ENCODE data around the gene MAGI1. TPM values are rescaled to one million over a fixed set of nuclear protein-coding genes. Genes with fewer than 3 reads are reported as not detected.

MAGI1 gene
- total RNA-seq, 4 donors from 2014 or later = 7.6 to 42.9 (median 37.0) TPM

- H3K4me3 ChIP-seq = no peak overlapping the region
These were observed 548.6 kb downstream of the MAGI1 start for GRCh38 chr3:65490114-65490513.

GRCh38 chr3:65489253-65489652 lies 549.5 kb downstream of the MAGI1 start:
- H3K9me3 ChIP-seq = no peaks in the 10 kb centered on the region
- TF ChIP-seq CTCF (IDR thresholded peaks at IDR 0.05) = no peak
- no peak for TF ChIP-seq POLR2A (IDR thresholded peaks at IDR 0.05)
- H3K27ac ChIP-seq = no peak overlapping the region
- intact Hi-C loops (cut with DNase I; ENCODE audit: low total_unique reads) = no loop called here
- H3K27me3 ChIP-seq = no peaks in the 10 kb centered on the region
- H3K4me1 ChIP-seq = peaks cover 0 to 7% of the 10 kb centered on the region in 2 donors
- DNase-seq = no peak
- H3K36me3 ChIP-seq = no peaks in the 10 kb centered on the region
- no peak overlapping the region for H3K4me3 ChIP-seq

More at GRCh38 chr3:65490114-65490513, 548.6 kb downstream of the MAGI1 start:
- Histone ChIP-seq H3K9me3 (no peaks in the 10 kb centered on the region), H3K4me1 (no peaks in the 10 kb centered on the region), H3K27ac (no peak overlapping the region), H3K27me3 (no peaks in the 10 kb centered on the region), H3K36me3 (no peaks in the 10 kb centered on the region)
- intact Hi-C loops (cut with DNase I; ENCODE audit: low total_unique reads) = no loop called here
- no peak for TF ChIP-seq CTCF (IDR thresholded peaks at IDR 0.05)
- no peak for DNase-seq

- H3K27ac ChIP-seq = peak overlapping the region in 1 of 2 donors; percentile 14
- H3K4me3 ChIP-seq = no peak overlapping the region
These were observed 552.8 kb downstream of the MAGI1 start for GRCh38 chr3:65485826-65486469.

GRCh38 chr3:65484964-65485363 lies 553.8 kb downstream of the MAGI1 start:
- peaks cover 0 to 13% of the 10 kb centered on the region in 2 donors for H3K4me1 ChIP-seq
- no peaks in the 10 kb centered on the region for H3K36me3 ChIP-seq
- no peaks in the 10 kb centered on the region for H3K27me3 ChIP-seq
- intact Hi-C loops (cut with DNase I; ENCODE audit: low total_unique reads) = no loop called here
- no peak for DNase-seq
- no peak overlapping the region for H3K4me3 ChIP-seq
- no peak overlapping the region for H3K27ac ChIP-seq
- H3K9me3 ChIP-seq = no peaks in the 10 kb centered on the region
- TF ChIP-seq POLR2A (IDR thresholded peaks at IDR 0.05) (no peak), CTCF (IDR thresholded peaks at IDR 0.05) (no peak)

More at GRCh38 chr3:65485826-65486469, 552.8 kb downstream of the MAGI1 start:
- Histone ChIP-seq H3K4me1 (peaks cover 0 to 13% of the 10 kb centered on the region in 2 donors), H3K9me3 (no peaks in the 10 kb centered on the region), H3K36me3 (no peaks in the 10 kb centered on the region), H3K27me3 (no peaks in the 10 kb centered on the region)
- intact Hi-C loops (cut with DNase I; ENCODE audit: low total_unique reads) = no loop called here
- DNase-seq = no peak
- TF ChIP-seq POLR2A (IDR thresholded peaks at IDR 0.05) = no peak
- TF ChIP-seq CTCF (IDR thresholded peaks at IDR 0.05) = no peak

GRCh38 chr3:65483480-65483879 lies 555.2 kb downstream of the MAGI1 start:
- peak; percentile 22 to 31 for DNase-seq
- Histone ChIP-seq H3K9me3 (no peaks in the 10 kb centered on the region), H3K4me3 (no peak overlapping the region), H3K4me1 (peaks cover 0 to 13% of the 10 kb centered on the region in 2 donors), H3K27me3 (no peaks in the 10 kb centered on the region), H3K27ac (peak overlapping the region in 1 of 2 donors; percentile 32), H3K36me3 (no peaks in the 10 kb centered on the region)
- TF ChIP-seq CTCF (IDR thresholded peaks at IDR 0.05) (no peak), POLR2A (IDR thresholded peaks at IDR 0.05) (no peak)
- intact Hi-C loops (cut with DNase I; ENCODE audit: low total_unique reads) = no loop called here

Measured in uterus (tissue), 4 donors.